Measurements from ENCODE around the gene GIPC1.

GIPC1 gene

GRCh38 chr19:14494411-14494810 lies 1.5 kb downstream of the GIPC1 start:
- no peak for DNase-seq (ENCODE audit: low spot score)

DNA sequence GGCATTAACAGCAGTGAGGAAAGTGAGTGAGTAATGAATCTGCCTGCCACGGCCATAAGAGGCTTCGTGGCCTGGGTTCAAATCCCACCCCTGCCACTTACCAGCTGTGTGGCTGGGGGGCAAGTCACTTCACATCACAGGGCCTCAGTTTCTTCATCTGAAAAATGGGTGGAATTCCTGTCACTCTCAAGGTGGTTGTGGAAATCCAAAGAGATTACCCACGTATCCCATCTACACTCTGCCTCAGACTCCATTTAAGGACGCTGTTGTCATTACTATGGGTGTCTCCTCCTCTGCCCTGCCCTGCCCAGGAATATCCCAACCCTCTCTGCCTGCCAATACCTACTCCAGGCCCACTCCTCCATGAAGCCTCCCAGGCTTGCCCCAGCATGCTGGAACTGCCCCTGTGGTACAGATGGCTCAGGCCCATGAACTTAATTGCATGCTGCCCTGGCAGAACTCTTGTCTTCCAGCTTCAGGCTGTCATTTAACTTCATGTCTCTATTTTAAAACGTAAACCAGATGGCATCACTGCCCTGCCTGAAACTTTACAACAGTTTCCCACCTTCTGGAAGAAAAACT lies 3.1 kb downstream of the GIPC1 start:
- DNase-seq (ENCODE audit: low spot score), result no peak

DNA sequence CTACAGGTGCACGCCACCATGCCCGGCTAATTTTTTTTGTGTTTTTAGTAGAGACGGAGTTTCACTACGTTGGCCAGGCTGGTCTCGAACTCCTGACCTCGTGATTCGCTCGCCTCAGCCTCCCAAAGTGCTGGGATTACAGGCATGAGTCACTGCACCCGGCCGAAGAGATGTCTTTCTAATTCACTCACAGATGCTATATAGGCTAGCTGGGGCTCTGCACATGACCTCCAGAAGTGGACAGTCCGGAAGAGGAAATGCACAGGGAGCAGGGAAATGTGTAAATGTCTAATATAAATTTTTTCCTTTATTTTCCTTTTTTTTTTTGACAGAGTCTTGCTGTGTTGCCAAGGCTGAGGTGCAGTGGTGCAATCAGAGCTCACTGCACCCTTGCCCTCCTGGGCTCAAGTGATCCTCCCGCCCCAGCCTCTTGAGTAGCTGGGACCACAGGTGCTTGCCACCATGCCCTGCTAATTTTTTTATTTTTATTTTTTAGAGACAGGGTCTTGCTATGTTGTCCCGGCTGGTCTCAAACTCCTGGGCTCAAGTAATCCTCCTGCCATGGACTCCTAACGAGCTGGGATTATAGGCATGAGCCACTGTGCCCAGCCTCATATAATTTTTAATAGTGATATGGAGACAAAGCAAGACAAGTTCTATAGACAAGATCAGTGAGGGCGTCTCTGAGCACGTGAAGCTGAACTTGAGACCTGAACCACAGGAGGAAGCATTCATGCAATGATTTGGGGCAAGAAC lies 8.4 kb downstream of the GIPC1 start:
- DNase-seq (ENCODE audit: low spot score), result no peak

DNA sequence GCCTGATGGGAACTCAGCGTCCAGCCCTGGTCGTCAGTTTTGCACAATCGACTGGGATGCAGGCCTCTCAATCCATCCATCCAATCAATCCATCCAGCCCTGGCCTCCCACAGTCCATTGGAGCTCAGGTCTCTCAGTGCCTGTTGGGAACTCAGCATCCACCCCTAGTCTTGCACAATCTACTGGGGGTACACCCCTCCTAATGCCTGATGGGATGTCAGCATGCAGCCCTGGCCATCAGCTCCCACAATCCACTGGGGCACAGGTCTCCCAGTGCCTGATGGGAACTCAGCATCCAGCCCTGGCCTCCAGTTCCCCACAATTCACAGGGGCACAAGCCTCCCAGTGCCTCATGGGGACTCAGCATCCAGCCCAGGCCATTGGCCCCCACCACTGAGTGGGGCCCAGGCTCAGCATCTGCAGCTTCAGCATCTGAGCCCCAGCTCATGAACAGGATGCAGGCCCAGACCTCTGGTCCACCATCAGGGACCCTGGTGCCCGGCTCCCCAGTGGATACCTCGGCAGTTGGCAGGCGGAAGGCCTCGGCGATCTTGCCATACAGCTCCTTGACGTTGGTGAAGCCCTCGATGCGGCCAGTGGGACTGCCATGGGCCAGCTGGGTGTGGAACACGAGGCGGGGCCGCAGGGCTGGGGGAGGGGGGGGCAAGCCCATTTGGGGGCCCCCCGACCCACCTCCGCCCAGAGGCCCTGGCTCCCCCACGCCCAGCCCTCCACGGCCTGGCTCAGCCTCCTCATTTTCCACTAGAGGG lies 13.6 kb downstream of the GIPC1 start:
- no peak for DNase-seq (ENCODE audit: low spot score)

DNA sequence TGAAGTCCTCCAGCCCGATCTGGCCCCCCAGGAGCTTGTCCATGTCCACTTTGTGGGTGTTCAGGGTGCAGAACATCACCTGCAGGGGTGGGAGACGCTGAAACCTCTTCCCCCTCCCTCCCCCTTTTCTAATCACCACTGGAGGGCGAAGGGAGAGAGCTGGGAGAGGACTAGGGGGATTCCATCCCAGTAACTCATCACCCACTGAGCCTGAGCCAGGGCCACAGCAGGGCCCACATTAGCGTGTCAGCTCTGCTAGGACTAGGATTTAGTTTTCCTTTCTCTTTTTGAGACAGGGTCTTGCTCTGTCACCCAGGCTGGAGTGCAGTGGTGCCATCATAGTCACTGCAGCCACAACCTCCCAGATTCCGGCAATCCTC lies 15.2 kb downstream of the GIPC1 start:
- no peak for DNase-seq (ENCODE audit: low spot score)

DNA sequence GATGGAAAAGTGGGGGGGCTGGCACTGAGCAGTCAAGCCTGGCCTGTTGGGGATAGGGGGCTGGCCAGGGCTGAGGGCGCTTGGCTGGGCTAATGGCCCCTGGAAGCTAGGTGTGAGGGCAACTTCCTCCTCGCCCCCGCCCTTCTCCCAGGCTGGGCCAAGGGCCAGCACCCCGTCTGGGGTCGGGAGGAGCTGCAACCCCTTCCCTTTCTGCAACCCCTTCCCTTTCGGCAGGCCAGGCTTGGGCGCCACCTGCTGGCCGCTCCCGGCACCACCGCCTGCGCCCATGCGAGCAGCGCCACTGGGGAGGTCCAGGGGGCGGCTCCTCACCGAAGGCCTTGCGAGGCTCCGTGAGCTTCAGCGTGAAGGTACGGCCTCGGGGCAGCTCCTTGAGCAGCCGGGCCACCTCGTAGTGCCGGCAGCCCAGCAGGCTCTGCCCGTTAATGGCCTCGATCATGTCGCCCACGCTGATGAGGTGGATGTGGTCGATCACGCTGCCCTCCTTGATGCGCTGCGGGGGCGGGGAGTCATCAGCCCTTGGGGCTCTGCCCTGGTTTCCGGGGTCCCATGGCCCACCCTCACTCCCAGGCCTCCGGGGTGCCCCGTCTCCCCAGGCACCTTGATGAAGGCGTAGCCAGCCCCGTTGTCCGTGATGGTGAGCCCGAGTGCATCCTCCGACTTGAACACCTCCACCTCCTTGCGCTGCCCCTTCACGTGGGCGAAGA lies 15.8 kb downstream of the GIPC1 start:
- DNase-seq (ENCODE audit: low spot score), result peak; percentile 70

- no peak for DNase-seq (ENCODE audit: low spot score)
These were observed 16.5 kb downstream of the GIPC1 start for GRCh38 chr19:14479309-14479974.

GRCh38 chr19:14478113-14478545 lies 17.8 kb downstream of the GIPC1 start:
- DNase-seq (ENCODE audit: low spot score), result no peak

- DNase-seq (ENCODE audit: low spot score), result no peak
These were observed 18.4 kb downstream of the GIPC1 start for GRCh38 chr19:14477418-14478112.

GRCh38 chr19:14476673-14477401 lies 19.1 kb downstream of the GIPC1 start:
- DNase-seq (ENCODE audit: low spot score), result peak; percentile 66

DNA sequence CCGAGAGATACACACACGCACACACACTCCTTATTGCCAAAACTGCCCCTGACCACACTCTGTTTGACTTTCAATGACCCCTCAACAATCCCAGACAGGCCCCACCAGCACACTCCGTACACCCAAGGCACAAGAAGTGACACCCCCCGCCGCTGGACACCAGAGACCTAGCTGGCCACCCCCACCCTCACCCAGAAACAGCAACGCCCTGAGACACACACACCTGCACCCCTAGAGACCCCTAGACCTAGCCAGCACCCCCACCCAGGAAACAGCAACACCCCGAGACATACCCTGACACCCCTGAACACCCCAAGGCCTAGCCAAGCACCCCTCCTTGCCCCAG lies 19.6 kb downstream of the GIPC1 start:
- no peak for DNase-seq (ENCODE audit: low spot score)

DNA sequence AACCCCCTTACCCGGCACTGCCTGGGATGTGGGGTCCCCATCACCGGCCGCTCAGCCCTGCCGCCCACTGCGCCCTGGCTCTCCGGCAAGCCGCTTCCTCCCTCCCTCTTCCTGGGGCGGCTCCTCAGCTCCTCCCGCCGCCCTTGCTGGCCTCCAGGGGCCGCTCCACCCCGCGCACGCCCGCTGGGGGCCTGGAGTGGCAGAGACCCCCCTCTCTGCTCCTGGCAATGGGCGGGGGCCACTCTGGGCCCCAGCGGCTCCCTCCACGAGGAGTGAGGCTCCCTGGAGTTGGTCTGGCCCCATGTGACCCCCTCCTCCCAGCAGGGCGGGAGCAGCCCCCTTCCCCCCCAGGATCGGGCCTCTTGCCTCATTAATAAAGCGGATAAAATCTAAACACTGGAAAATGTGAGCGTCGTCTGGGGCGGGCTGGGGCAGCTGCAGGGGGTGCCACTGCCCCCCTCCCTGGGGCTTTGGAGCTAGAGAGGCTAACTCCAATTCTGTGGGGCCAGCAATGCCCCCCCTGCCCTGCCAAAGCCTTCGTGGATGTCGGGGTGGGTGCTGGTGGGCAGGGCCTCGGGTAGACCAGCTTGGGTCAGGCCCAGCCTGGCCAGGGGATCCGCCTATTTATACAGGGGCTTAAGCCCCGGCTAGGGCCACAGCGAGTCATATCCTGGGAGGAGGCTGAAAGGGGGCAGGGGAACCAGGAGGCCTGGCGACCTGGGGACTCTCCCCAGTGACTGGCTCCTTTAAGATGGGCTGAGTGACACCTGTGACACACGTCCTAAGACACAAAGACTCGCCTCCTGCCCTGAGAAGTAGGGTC lies 20.5 kb downstream of the GIPC1 start, which contains the start of gene PTGER1:
Gene PTGER1 (minus strand): TSS at position 104 of the 823 bp plus-strand sequence. CDS start 1,034 bp downstream, outside the sequence.
- peak; percentile 27 for DNase-seq (ENCODE audit: low spot score)

- no peak for DNase-seq (ENCODE audit: low spot score)
These were observed 21.1 kb downstream of the GIPC1 start for GRCh38 chr19:14474827-14475226.

GRCh38 chr19:14473978-14474578 lies 21.8 kb downstream of the GIPC1 start:
- no peak for DNase-seq (ENCODE audit: low spot score)

GRCh38 chr19:14473073-14473977 lies 22.6 kb downstream of the GIPC1 start:
- DNase-seq (ENCODE audit: low spot score), result no peak

DNA sequence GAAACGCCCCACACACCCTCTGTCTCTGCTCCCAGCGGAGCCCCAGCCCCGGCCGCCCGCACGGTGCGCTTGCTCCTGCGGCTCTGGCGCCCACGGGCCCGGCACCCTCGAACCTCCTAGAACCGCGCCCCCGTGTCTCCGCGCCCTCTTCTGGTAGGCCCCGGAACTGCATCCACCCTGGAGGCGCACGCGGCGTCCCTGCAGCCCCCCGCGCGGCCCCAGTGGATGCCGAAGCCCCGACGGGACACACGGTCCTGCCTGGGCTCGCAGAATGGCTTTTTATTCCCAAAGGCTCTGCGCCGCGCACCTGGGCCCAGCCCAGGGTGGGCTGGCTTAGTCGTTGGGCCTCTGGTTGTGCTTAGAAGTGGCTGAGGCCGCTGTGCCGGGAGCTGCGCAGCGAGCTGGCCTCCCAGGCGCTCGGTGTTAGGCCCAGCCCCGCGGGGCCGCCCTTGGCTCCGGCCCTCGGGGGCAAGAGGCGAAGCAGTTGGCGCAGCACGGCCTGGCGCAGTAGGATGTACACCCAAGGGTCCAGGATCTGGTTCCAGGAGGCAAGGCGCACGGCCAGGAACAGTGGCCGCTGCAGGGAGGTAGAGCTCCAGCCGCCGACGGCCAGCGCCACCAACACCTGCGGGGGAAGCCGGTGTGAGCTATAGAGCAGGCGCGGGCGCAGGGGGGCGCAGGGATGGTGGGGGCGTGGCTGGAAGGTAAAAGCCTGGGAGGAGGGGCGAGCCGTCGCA lies 23.6 kb downstream of the GIPC1 start:
- DNase-seq (ENCODE audit: low spot score), result peak; percentile 84

DNA sequence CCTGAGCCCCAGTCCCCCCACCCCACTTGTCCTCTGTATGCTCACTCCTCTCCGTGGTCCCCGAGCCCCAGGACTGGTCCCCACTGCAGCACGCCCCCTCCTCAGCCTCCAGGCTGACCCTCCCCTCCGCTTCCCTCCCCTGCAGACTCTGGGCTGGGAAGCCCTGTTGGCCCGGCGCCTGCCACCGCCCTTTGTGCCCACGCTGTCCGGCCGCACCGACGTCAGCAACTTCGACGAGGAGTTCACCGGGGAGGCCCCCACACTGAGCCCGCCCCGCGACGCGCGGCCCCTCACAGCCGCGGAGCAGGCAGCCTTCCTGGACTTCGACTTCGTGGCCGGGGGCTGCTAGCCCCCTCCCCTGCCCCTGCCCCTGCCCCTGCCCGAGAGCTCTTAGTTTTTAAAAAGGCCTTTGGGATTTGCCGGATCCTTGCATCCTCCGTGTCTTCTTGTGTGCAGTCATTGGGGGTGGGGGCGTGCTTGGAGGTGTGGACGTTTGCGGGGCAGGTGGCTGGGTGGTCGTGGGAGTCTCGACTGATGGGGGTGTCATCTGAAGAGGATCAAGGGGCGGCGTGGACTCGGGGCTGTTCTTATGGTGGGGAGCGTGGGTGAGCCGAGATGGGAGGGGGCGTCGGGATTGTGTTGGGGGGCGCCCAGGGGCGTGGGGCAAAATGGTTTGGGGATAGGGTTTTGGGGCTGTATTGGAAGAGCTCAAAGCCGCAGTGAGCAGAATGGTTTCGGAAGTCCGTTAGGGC lies 24.3 kb downstream of the GIPC1 start:
- no peak for DNase-seq (ENCODE audit: low spot score)

All from CD4-positive, alpha-beta T cell treated with Interleukin-2 at 100 ng/mL for 4 hours (primary cell).